ENCODE data around the gene MORN4.
"Not testable (repeated sequence)": the region's sequence is repeated elsewhere in the genome, so short reads cannot be mapped to it uniquely, and the experiment has no call there.

The MORN4 gene

DNA sequence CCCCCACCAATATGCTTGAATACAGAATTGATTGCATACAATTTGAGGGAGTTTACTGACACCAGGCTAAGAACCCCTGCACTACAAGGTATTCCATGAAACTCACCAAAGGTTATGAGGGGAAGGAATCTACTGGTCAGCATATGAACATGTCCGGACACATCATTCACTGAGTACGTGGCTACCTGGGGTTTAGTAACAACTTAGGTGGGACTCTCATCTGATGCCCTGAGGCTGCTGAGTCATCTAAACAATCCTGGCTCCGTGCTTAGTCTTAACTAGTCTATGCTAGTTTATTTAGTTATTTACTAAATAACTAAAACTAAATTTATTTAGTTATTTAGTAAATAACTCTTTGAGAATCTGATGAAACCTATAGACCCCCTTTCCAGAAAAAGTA, 18.5 kb upstream of the MORN4 start:
- Histone ChIP-seq H3K27me3 (ENCODE audit: insufficient read depth, low read length) (no peaks in the 10 kb centered on the region), H3K9me3 (ENCODE audit: low read length) (no peaks in the 10 kb centered on the region), H2AFZ (ENCODE audit: low read depth, low read length) (no peak overlapping the region), H3K36me3 (ENCODE audit: insufficient read depth, low read length) (peaks cover 54% of the 10 kb centered on the region), H3K4me1 (ENCODE audit: insufficient read depth, low read length) (peaks cover 12% of the 10 kb centered on the region), H3K4me3 (ENCODE audit: low read length) (no peak overlapping the region)

- H3K36me3 ChIP-seq (ENCODE audit: insufficient read depth, low read length): peaks cover 47% of the 10 kb centered on the region
Measured at GRCh38 chr10:97650726-97651125, 17.4 kb upstream of the MORN4 start.

GRCh38 chr10:97649405-97649750, 16.1 kb upstream of the MORN4 start:
- Histone ChIP-seq H3K4me1 (ENCODE audit: insufficient read depth, low read length) (peaks cover 12% of the 10 kb centered on the region), H3K36me3 (ENCODE audit: insufficient read depth, low read length) (peaks cover 51% of the 10 kb centered on the region)
- not testable (repeated sequence) for H2AFZ ChIP-seq (ENCODE audit: low read depth, low read length); H3K27me3 ChIP-seq (ENCODE audit: insufficient read depth, low read length); H3K9me3 ChIP-seq (ENCODE audit: low read length); H3K4me3 ChIP-seq (ENCODE audit: low read length)

More at GRCh38 chr10:97650726-97651125, 17.4 kb upstream of the MORN4 start:
- H2AFZ ChIP-seq (ENCODE audit: low read depth, low read length): no peak overlapping the region
- peaks cover 12% of the 10 kb centered on the region for H3K4me1 ChIP-seq (ENCODE audit: insufficient read depth, low read length)
- no peak overlapping the region for H3K4me3 ChIP-seq (ENCODE audit: low read length)
- H3K9me3 ChIP-seq (ENCODE audit: low read length): no peaks in the 10 kb centered on the region
- no peaks in the 10 kb centered on the region for H3K27me3 ChIP-seq (ENCODE audit: insufficient read depth, low read length)

- Histone ChIP-seq H3K4me1 (ENCODE audit: insufficient read depth, low read length) (peaks cover 12% of the 10 kb centered on the region), H3K9me3 (ENCODE audit: low read length) (no peaks in the 10 kb centered on the region), H3K36me3 (ENCODE audit: insufficient read depth, low read length) (peaks cover 50% of the 10 kb centered on the region), H3K4me3 (ENCODE audit: low read length) (no peak overlapping the region), H2AFZ (ENCODE audit: low read depth, low read length) (no peak overlapping the region), H3K27me3 (ENCODE audit: insufficient read depth, low read length) (no peaks in the 10 kb centered on the region)
Measured at GRCh38 chr10:97648562-97649404, 15.5 kb upstream of the MORN4 start.

- Histone ChIP-seq H2AFZ (ENCODE audit: low read depth, low read length) (no peak overlapping the region), H3K36me3 (ENCODE audit: insufficient read depth, low read length) (peaks cover 42% of the 10 kb centered on the region), H3K9me3 (ENCODE audit: low read length) (no peaks in the 10 kb centered on the region), H3K4me3 (ENCODE audit: low read length) (no peak overlapping the region), H3K27me3 (ENCODE audit: insufficient read depth, low read length) (no peaks in the 10 kb centered on the region), H3K4me1 (ENCODE audit: insufficient read depth, low read length) (peaks cover 12% of the 10 kb centered on the region)
Measured at GRCh38 chr10:97647556-97647955, 14.3 kb upstream of the MORN4 start.

DNA sequence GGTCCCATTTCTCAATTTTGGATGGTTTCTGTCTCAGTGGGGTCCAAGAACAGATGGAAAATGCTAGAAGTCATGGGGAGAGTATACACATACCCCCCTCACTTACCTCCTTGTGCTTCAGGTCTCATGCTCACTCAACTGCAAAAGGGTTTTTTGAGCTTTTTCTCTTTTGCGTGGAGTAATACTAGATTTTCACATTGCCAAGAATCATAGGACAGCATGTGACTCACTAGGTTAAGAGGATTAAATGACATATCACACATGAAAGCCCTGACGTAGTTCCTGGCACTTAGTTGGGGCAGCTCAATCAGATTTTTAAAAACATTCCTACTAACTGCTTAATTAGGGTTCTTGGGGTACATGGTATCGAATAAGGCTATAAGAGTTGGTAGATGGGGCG, 11.6 kb upstream of the MORN4 start:
- Histone ChIP-seq H3K4me1 (ENCODE audit: insufficient read depth, low read length) (peaks cover 18% of the 10 kb centered on the region), H3K4me3 (ENCODE audit: low read length) (no peak overlapping the region), H2AFZ (ENCODE audit: low read depth, low read length) (no peak overlapping the region), H3K36me3 (ENCODE audit: insufficient read depth, low read length) (peaks cover 21% of the 10 kb centered on the region), H3K27me3 (ENCODE audit: insufficient read depth, low read length) (no peaks in the 10 kb centered on the region), H3K9me3 (ENCODE audit: low read length) (no peaks in the 10 kb centered on the region)

- Histone ChIP-seq H3K36me3 (ENCODE audit: insufficient read depth, low read length) (peaks cover 21% of the 10 kb centered on the region), H3K9me3 (ENCODE audit: low read length) (no peaks in the 10 kb centered on the region), H3K4me1 (ENCODE audit: insufficient read depth, low read length) (peaks cover 15% of the 10 kb centered on the region), H3K4me3 (ENCODE audit: low read length) (no peak overlapping the region), H3K27me3 (ENCODE audit: insufficient read depth, low read length) (no peaks in the 10 kb centered on the region), H2AFZ (ENCODE audit: low read depth, low read length) (no peak overlapping the region)
Measured at GRCh38 chr10:97643441-97643985, 10.2 kb upstream of the MORN4 start.

GRCh38 chr10:97642471-97643159, 9.3 kb upstream of the MORN4 start:
- Histone ChIP-seq H3K4me1 (ENCODE audit: insufficient read depth, low read length) (peaks cover 11% of the 10 kb centered on the region), H3K36me3 (ENCODE audit: insufficient read depth, low read length) (peaks cover 21% of the 10 kb centered on the region)
- not testable (repeated sequence) for H3K9me3 ChIP-seq (ENCODE audit: low read length); H2AFZ ChIP-seq (ENCODE audit: low read depth, low read length); H3K4me3 ChIP-seq (ENCODE audit: low read length); H3K27me3 ChIP-seq (ENCODE audit: insufficient read depth, low read length)

DNA sequence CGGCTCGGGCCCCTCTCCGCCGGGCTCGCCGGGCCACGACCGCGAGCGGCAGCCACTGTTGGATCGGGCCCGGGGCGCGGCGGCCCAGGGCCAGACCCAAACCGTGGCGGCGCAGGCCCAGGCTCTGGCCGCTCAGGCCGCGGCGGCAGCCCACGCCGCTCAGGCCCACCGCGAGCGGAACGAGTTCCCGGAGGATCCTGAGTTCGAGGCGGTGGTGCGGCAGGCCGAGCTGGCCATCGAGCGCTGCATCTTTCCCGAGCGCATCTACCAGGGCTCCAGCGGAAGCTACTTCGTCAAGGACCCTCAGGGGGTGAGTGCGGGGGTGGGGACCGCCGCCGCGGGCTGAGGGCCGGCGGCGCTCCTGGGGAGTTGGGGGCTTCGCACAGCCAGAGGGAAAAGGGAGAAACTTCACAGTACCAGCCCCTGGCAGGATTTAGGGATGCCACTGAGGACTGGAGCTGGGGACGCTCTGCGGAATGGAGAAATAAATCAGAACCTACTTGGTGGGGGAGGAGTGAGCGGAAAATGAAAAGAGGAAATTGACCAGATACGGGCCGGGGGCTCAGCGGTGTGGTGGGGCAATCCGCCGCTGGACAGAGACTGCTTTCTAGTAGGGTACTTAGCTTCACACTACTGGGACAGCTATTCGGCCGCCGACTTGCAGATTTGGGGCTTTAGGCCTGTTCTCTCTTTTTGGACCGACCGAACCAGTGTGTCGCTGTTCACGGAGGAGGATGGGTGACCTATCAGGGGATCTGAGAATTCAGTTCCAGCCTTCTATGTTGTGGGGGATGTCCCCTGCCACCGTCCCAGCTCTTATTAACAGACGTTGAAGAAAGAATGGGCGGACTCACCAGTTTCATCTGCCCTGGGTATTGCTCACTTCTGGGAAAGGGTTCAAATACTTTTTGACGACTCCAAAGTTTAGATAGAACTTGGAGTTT, 7.8 kb upstream of the MORN4 start:
- H3K27me3 ChIP-seq (ENCODE audit: insufficient read depth, low read length): no peaks in the 10 kb centered on the region
- H2AFZ ChIP-seq (ENCODE audit: low read depth, low read length): peak overlapping the region; percentile 31
- H3K4me1 ChIP-seq (ENCODE audit: insufficient read depth, low read length): peaks cover 7% of the 10 kb centered on the region
- peak overlapping the region; percentile 75 for H3K4me3 ChIP-seq (ENCODE audit: low read length)
- no peaks in the 10 kb centered on the region for H3K9me3 ChIP-seq (ENCODE audit: low read length)
- H3K36me3 ChIP-seq (ENCODE audit: insufficient read depth, low read length): peaks cover 19% of the 10 kb centered on the region

- H3K4me1 ChIP-seq (ENCODE audit: insufficient read depth, low read length): peaks cover 7% of the 10 kb centered on the region
- H3K27me3 ChIP-seq (ENCODE audit: insufficient read depth, low read length): no peaks in the 10 kb centered on the region
- peaks cover 15% of the 10 kb centered on the region for H3K36me3 ChIP-seq (ENCODE audit: insufficient read depth, low read length)
- H3K4me3 ChIP-seq (ENCODE audit: low read length): peak within 1 kb of the TSS; percentile 75
- peak within 1 kb of the TSS; percentile 31 for H2AFZ ChIP-seq (ENCODE audit: low read depth, low read length)
- no peaks in the 10 kb centered on the region for H3K9me3 ChIP-seq (ENCODE audit: low read length)
Measured at GRCh38 chr10:97640174-97640867, 7.0 kb upstream of the MORN4 start, which contains the start of gene PI4K2A. Gene PI4K2A, plus strand, starts transcription at chr10:97640671. Its CDS starts 72 bp downstream, at chr10:97640743.

GRCh38 chr10:97639090-97639489, 5.8 kb upstream of the MORN4 start:
- H3K27me3 ChIP-seq (ENCODE audit: insufficient read depth, low read length); H3K9me3 ChIP-seq (ENCODE audit: low read length); H3K36me3 ChIP-seq (ENCODE audit: insufficient read depth, low read length); H3K4me3 ChIP-seq (ENCODE audit: low read length); H2AFZ ChIP-seq (ENCODE audit: low read depth, low read length); H3K4me1 ChIP-seq (ENCODE audit: insufficient read depth, low read length): not testable (repeated sequence)

DNA sequence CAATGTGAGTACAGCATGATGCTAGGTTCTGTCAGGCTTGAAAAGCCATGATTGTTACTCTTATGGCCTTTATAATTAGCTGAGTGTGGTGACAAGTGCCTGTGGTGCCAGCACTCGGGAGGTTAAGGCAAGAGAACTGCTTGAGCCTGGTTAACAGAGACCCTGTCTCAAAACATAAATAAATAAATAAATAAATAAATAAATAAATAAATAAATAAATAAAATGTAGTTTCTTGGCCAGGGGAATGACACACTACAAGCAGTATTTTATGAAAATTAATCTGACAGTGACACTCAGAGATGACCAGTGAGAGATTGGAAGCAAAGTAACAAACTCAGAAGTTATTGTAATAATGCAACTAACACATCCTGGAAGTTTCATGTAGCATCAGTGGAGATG, 2.3 kb upstream of the MORN4 start:
- Histone ChIP-seq H3K4me1 (ENCODE audit: insufficient read depth, low read length) (peaks cover 2% of the 10 kb centered on the region), H3K27me3 (ENCODE audit: insufficient read depth, low read length) (no peaks in the 10 kb centered on the region)

More for the DNA sequence above, 2.3 kb upstream of the MORN4 start:
- H3K9me3 ChIP-seq (ENCODE audit: low read length): no peaks in the 10 kb centered on the region
- no peak overlapping the region for H2AFZ ChIP-seq (ENCODE audit: low read depth, low read length)
- no peaks in the 10 kb centered on the region for H3K36me3 ChIP-seq (ENCODE audit: insufficient read depth, low read length)
- H3K4me3 ChIP-seq (ENCODE audit: low read length): no peak overlapping the region

All from neuron (in vitro differentiated cells).